Measurements from ENCODE around the gene PHF12. TPM values are rescaled to one million over a fixed set of nuclear protein-coding genes. Genes with fewer than 3 reads are reported as not detected.

The PHF12 gene
- total and polyA plus RNA-seq, 2 donors: 20.5 to 32.4 TPM

DNA sequence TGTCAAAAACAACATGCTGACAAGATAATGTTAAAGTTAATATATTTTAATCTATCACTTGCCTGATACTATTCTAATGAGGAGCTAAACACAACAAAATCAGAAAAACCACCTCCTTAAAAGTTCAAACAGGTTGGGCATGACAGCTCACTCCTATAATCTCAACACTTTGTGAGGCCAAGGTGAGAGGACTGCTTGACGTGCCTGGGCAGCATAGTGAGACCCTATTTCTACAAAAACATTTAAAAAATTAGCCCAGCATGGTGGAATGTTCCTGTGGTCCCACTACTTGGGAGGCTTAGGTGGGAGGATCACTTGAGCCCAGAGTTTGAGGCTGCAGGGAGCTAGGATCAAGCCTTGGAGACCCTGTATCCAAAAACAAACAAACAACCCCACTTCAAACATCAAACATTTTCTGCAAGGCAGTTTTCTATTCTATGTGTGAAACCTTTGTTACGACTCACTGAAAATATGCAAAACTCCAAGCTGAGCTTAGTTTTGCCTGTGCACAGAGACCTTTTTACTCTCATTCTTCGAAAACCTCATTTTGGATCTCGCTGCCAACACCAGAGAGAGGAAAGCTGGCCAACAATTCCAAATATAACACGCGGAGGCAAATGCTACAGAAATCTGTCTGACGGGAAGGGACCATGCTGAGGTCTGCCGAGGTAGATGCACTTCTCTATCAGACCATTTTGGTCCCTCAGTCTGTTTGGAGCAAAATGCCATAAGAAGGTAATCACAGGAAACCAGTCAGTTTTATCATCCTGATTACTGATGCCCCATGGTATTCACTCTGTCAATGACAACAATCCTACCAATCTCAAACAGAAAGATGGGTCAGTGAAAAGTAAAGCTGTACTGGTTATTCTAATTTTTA, 6.2 kb downstream of the PHF12 start:
- H3K4me3 ChIP-seq (ENCODE audit: low read length in 2 of 2): no peak overlapping the region
- peaks cover 15 to 37% of the 10 kb centered on the region in 2 donors for H3K4me1 ChIP-seq (ENCODE audit: control insufficient read depth in 2 of 2, insufficient read depth in 2 of 2, low read length in 2 of 2)
- no peaks in the 10 kb centered on the region for H3K9me3 ChIP-seq (ENCODE audit: control insufficient read depth in 2 of 2, insufficient read depth in 1 of 2, low read length in 1 of 2)
- no peak overlapping the region for H3K27ac ChIP-seq (ENCODE audit: low read depth in 1 of 2, low read length in 1 of 2)
- no peaks in the 10 kb centered on the region for H3K27me3 ChIP-seq (ENCODE audit: control insufficient read depth in 2 of 2, insufficient read depth in 1 of 2, low read length in 1 of 2)
- DNase-seq (ENCODE audit: low read depth in 6 of 9, low spot score in 9 of 9): no peak
- peaks cover 9 to 51% of the 10 kb centered on the region in 2 donors for H3K36me3 ChIP-seq (ENCODE audit: control insufficient read depth in 2 of 2, insufficient read depth in 2 of 2, low read length in 1 of 2)
- 92% methylated on average over 8 of the region's 8 CpGs for WGBS

DNA sequence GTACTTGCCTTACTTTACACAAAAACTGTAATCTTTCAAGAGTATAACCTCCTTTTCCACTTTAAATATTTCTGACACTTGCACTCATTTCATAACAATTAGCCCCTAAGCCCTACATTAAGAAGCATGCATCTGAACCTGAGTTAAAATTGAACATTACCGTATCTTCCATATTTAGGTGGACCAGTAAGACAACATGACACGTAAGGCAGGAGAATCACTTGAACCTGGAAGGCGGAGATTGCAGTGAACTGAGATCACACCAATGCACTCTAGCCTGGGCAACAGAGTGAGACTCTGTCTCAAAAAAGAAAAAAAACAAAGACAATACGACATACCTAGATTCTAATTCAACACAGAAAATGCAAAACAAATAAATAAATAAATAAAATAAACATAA, 7.0 kb downstream of the PHF12 start:
- H3K4me3 ChIP-seq (ENCODE audit: low read length in 2 of 2): no peak overlapping the region
- DNase-seq (ENCODE audit: low read depth in 6 of 9, low spot score in 9 of 9): no peak
- H3K27ac ChIP-seq (ENCODE audit: low read depth in 1 of 2, low read length in 1 of 2): no peak overlapping the region
- WGBS: 99% methylated on average over 4 of the region's 4 CpGs
- H3K9me3 ChIP-seq (ENCODE audit: control insufficient read depth in 2 of 2, insufficient read depth in 1 of 2, low read length in 1 of 2): no peaks in the 10 kb centered on the region
- no peaks in the 10 kb centered on the region for H3K27me3 ChIP-seq (ENCODE audit: control insufficient read depth in 2 of 2, insufficient read depth in 1 of 2, low read length in 1 of 2)
- H3K4me1 ChIP-seq (ENCODE audit: control insufficient read depth in 2 of 2, insufficient read depth in 2 of 2, low read length in 2 of 2): peaks cover 15 to 37% of the 10 kb centered on the region in 2 donors
- peaks cover 14 to 56% of the 10 kb centered on the region in 2 donors for H3K36me3 ChIP-seq (ENCODE audit: control insufficient read depth in 2 of 2, insufficient read depth in 2 of 2, low read length in 1 of 2)

DNA sequence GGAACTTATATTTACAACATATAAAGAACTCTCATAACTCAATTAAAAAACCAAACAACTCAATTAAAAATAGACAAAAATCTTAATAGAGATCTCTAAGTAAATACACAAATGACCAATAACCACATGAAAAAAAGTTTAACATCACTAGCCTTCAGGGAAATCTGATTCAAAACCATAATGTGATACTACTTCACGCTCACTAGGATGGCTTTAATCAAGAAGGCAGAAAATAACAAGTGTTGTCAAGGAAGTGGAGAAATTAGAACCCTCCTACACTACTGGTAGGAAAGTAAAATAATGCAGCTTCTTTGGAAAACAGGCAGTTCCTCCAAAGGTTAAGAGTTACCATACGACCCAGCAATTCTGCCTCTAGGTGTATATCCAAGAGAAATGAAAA, 8.4 kb downstream of the PHF12 start:
- no peak for DNase-seq (ENCODE audit: low read depth in 6 of 9, low spot score in 9 of 9)
- Histone ChIP-seq H3K4me3 (ENCODE audit: low read length in 2 of 2) (no peak overlapping the region), H3K27ac (ENCODE audit: low read depth in 1 of 2, low read length in 1 of 2) (no peak overlapping the region), H3K36me3 (ENCODE audit: control insufficient read depth in 2 of 2, insufficient read depth in 2 of 2, low read length in 1 of 2) (peaks cover 17 to 61% of the 10 kb centered on the region in 2 donors), H3K9me3 (ENCODE audit: control insufficient read depth in 2 of 2, insufficient read depth in 1 of 2, low read length in 1 of 2) (no peaks in the 10 kb centered on the region), H3K4me1 (ENCODE audit: control insufficient read depth in 2 of 2, insufficient read depth in 2 of 2, low read length in 2 of 2) (peaks cover 5 to 35% of the 10 kb centered on the region in 2 donors), H3K27me3 (ENCODE audit: control insufficient read depth in 2 of 2, insufficient read depth in 1 of 2, low read length in 1 of 2) (no peaks in the 10 kb centered on the region)
- WGBS: 95% methylated on average over 2 of the region's 2 CpGs

DNA sequence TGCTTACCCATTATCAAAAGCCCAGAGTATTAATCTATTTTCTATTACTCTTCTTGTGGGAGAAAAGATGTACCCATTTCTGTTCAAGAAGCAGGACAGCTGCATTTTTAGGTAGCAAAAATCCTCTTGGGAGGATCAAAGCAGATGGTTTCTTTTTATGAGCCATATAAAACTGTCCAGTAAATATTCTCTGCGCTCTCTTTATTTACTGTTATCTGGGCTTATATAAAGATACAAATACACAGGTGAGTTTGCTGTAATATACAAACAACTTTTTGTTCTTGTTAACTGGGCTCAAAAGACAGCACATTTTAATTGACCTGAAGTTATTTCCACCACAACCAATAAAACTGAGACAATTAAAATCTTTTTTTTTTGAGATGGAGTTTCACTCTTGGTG, 10.1 kb downstream of the PHF12 start:
- peaks cover 5 to 27% of the 10 kb centered on the region in 2 donors for H3K4me1 ChIP-seq (ENCODE audit: control insufficient read depth in 2 of 2, insufficient read depth in 2 of 2, low read length in 2 of 2)
- peaks cover 17 to 59% of the 10 kb centered on the region in 2 donors for H3K36me3 ChIP-seq (ENCODE audit: control insufficient read depth in 2 of 2, insufficient read depth in 2 of 2, low read length in 1 of 2)
- no peak overlapping the region for H3K4me3 ChIP-seq (ENCODE audit: low read length in 2 of 2)
- no peaks in the 10 kb centered on the region for H3K27me3 ChIP-seq (ENCODE audit: control insufficient read depth in 2 of 2, insufficient read depth in 1 of 2, low read length in 1 of 2)
- H3K9me3 ChIP-seq (ENCODE audit: control insufficient read depth in 2 of 2, insufficient read depth in 1 of 2, low read length in 1 of 2): no peaks in the 10 kb centered on the region
- H3K27ac ChIP-seq (ENCODE audit: low read depth in 1 of 2, low read length in 1 of 2): no peak overlapping the region
- WGBS: 98% methylated on average over 1 of the region's 1 CpG
- no peak for DNase-seq (ENCODE audit: low read depth in 6 of 9, low spot score in 9 of 9)

DNA sequence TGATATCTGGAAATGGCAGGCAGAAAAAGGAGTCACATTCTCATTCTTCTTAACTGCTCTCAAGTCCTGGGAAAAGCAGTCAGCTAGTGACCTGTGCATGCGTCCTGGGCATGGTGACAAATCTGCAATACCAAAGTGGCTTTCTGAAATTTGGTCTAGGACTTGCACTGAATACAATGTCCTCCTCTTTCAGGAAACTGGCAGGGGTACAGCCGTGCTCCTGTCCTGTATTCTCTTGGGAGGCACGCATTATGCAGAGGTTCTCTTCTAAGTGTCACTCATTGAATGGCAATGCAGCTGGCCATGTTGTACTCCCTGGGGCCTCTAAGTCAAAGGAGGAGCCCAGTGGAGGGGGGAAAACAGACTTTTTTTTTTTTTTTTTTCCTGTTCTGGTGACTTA, 10.6 kb downstream of the PHF12 start:
- 96% methylated on average over 3 of the region's 3 CpGs for WGBS
- Histone ChIP-seq H3K4me3 (ENCODE audit: low read length in 2 of 2) (no peak overlapping the region), H3K9me3 (ENCODE audit: control insufficient read depth in 2 of 2, insufficient read depth in 1 of 2, low read length in 1 of 2) (no peaks in the 10 kb centered on the region), H3K36me3 (ENCODE audit: control insufficient read depth in 2 of 2, insufficient read depth in 2 of 2, low read length in 1 of 2) (peaks cover 15 to 62% of the 10 kb centered on the region in 2 donors), H3K27me3 (ENCODE audit: control insufficient read depth in 2 of 2, insufficient read depth in 1 of 2, low read length in 1 of 2) (no peaks in the 10 kb centered on the region), H3K4me1 (ENCODE audit: control insufficient read depth in 2 of 2, insufficient read depth in 2 of 2, low read length in 2 of 2) (peaks cover 5 to 28% of the 10 kb centered on the region in 2 donors), H3K27ac (ENCODE audit: low read depth in 1 of 2, low read length in 1 of 2) (no peak overlapping the region)
- no peak for DNase-seq (ENCODE audit: low read depth in 6 of 9, low spot score in 9 of 9)

DNA sequence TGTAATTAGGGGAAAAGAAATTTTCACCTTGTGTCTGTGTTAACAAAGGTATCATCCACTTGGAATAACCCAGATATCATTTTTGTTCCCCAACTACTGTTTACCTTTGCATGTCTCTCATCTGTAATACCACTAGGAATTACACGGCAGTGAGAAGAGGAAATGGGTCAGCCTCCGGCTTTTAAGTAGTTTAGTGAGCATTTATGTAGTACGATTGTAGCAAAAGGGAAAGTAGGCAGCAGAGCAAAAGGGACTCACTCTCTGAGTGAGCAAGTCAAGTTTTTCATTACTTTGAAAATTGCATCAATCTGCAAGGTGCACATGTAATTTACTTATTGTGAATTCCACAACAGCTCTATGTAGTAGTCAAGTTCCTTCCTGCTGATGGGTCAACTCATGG, 11.2 kb downstream of the PHF12 start:
- no peaks in the 10 kb centered on the region for H3K9me3 ChIP-seq (ENCODE audit: control insufficient read depth in 2 of 2, insufficient read depth in 1 of 2, low read length in 1 of 2)
- H3K27me3 ChIP-seq (ENCODE audit: control insufficient read depth in 2 of 2, insufficient read depth in 1 of 2, low read length in 1 of 2): no peaks in the 10 kb centered on the region
- no peak overlapping the region for H3K4me3 ChIP-seq (ENCODE audit: low read length in 2 of 2)
- H3K4me1 ChIP-seq (ENCODE audit: control insufficient read depth in 2 of 2, insufficient read depth in 2 of 2, low read length in 2 of 2): peaks cover 5 to 26% of the 10 kb centered on the region in 2 donors
- DNase-seq (ENCODE audit: low read depth in 6 of 9, low spot score in 9 of 9): no peak
- no peak overlapping the region for H3K27ac ChIP-seq (ENCODE audit: low read depth in 1 of 2, low read length in 1 of 2)
- 81% methylated on average over 3 of the region's 3 CpGs for WGBS
- peaks cover 12 to 63% of the 10 kb centered on the region in 2 donors for H3K36me3 ChIP-seq (ENCODE audit: control insufficient read depth in 2 of 2, insufficient read depth in 2 of 2, low read length in 1 of 2)

DNA sequence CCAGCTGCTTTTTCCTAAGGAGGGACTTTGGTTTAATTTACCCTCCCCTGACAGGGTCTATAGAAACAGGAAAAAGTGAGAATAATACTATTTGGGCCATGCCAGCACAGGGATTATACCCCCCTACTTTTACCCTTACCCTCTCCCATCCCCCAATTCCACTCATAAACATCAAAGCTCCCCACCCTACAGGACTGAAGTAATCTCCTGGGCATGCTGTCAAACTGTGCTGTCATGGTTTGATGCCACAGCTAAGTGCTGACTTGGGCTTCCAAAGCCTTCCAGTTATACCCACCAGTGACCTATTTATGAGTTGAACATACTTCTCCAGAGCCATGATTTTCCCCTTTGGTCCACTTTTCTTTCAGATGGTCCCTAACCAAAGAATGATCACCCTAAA, 12.8 kb downstream of the PHF12 start:
- Histone ChIP-seq H3K27ac (ENCODE audit: low read depth in 1 of 2, low read length in 1 of 2) (no peak overlapping the region), H3K4me3 (ENCODE audit: low read length in 2 of 2) (no peak overlapping the region), H3K27me3 (ENCODE audit: control insufficient read depth in 2 of 2, insufficient read depth in 1 of 2, low read length in 1 of 2) (no peaks in the 10 kb centered on the region), H3K9me3 (ENCODE audit: control insufficient read depth in 2 of 2, insufficient read depth in 1 of 2, low read length in 1 of 2) (no peaks in the 10 kb centered on the region), H3K4me1 (ENCODE audit: control insufficient read depth in 2 of 2, insufficient read depth in 2 of 2, low read length in 2 of 2) (peaks cover 5 to 28% of the 10 kb centered on the region in 2 donors), H3K36me3 (ENCODE audit: control insufficient read depth in 2 of 2, insufficient read depth in 2 of 2, low read length in 1 of 2) (peaks cover 8 to 63% of the 10 kb centered on the region in 2 donors)
- no peak for DNase-seq (ENCODE audit: low read depth in 6 of 9, low spot score in 9 of 9)

DNA sequence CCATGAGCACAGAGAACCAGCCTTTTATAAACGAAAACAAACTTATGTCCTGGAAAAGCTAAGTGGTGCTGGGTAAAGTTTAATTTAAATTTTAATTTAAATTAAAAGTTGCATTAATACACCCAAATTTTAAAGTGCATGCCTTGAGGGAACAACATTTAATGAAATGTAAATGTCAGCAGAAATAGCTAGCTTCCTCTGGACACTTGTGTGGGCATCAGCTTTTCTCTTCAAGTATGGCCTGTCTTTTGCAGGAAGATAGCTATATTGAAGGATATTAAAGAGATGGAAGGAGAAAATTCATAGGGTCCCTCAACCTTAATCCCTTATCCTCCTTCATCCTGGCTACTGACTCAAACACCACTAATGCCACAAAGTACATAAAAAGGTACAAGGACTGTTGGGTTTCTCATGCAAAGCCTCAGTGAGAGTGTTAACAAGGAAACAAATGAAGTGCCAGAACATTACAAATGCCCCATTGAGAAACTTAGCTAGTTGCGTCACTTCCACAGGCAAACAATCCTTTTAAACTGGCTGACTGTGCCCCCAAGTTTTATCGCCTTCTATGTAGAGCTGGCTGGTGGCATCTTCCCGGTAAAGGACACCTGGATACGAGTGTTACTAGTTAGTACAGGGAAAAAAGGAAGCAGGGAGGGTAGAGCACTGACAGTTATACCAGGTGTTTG, 14.1 kb downstream of the PHF12 start:
- no peak overlapping the region for H3K27ac ChIP-seq (ENCODE audit: low read depth in 1 of 2, low read length in 1 of 2)
- H3K4me1 ChIP-seq (ENCODE audit: control insufficient read depth in 2 of 2, insufficient read depth in 2 of 2, low read length in 2 of 2): peaks cover 5 to 25% of the 10 kb centered on the region in 2 donors
- WGBS: 69% methylated on average over 5 of the region's 5 CpGs

DNA sequence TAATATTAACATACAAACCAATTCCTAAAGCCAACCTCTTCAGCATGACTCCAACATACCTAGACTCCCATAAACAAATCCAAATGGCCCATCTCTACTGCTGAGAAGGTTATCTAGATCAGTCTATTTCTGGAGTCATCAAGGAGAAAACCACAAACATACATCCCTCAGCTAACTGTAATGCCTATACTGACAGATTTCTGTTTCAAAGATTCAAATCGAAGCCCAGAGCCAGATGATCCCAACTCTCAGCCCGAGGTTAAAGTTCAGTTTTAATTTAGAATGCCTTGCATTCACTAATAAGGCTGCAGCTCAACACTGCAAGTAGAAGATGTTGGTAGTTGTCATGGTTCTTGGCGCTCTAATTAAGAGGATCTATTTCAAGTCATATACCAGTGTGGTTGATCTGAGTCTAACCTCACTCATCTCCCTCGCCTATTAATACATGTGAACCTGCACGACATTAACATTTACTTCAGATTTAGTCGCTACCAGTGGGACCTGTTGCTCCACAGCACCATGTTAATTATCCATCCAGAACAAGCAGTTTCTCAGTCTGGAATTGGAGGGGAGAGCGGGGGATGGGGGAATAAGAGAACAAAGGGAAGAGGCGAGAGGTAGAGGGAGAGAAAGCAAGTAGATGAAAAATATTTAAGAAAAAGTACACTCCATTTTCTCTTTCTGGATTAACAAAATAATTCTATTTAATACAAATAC, 15.4 kb downstream of the PHF12 start:
- Histone ChIP-seq H3K27ac (ENCODE audit: low read depth in 1 of 2, low read length in 1 of 2) (no peak overlapping the region), H3K4me1 (ENCODE audit: control insufficient read depth in 2 of 2, insufficient read depth in 2 of 2, low read length in 2 of 2) (peaks cover 5 to 24% of the 10 kb centered on the region in 2 donors), H3K27me3 (ENCODE audit: control insufficient read depth in 2 of 2, insufficient read depth in 1 of 2, low read length in 1 of 2) (no peaks in the 10 kb centered on the region), H3K36me3 (ENCODE audit: control insufficient read depth in 2 of 2, insufficient read depth in 2 of 2, low read length in 1 of 2) (peaks cover 13 to 61% of the 10 kb centered on the region in 2 donors), H3K4me3 (ENCODE audit: low read length in 2 of 2) (no peak overlapping the region), H3K9me3 (ENCODE audit: control insufficient read depth in 2 of 2, insufficient read depth in 1 of 2, low read length in 1 of 2) (no peaks in the 10 kb centered on the region)
- no peak for DNase-seq (ENCODE audit: low read depth in 6 of 9, low spot score in 9 of 9)
- 94% methylated on average over 8 of the region's 8 CpGs for WGBS

More for the DNA sequence above, 14.1 kb downstream of the PHF12 start:
- DNase-seq (ENCODE audit: low read depth in 6 of 9, low spot score in 9 of 9): no peak
- no peaks in the 10 kb centered on the region for H3K9me3 ChIP-seq (ENCODE audit: control insufficient read depth in 2 of 2, insufficient read depth in 1 of 2, low read length in 1 of 2)
- no peaks in the 10 kb centered on the region for H3K27me3 ChIP-seq (ENCODE audit: control insufficient read depth in 2 of 2, insufficient read depth in 1 of 2, low read length in 1 of 2)
- H3K36me3 ChIP-seq (ENCODE audit: control insufficient read depth in 2 of 2, insufficient read depth in 2 of 2, low read length in 1 of 2): peaks cover 11 to 65% of the 10 kb centered on the region in 2 donors
- no peak overlapping the region for H3K4me3 ChIP-seq (ENCODE audit: low read length in 2 of 2)
